HEK293 (cell line): ENCODE data around the gene SHISAL1.

ENCODE experiments used
- CTCF ChIA-PET: fragments of 350-600 bp; formaldehyde crosslinking; extraction: SDS; loops from one replicate; lab custom pipeline; 2021; ENCODE audit warnings: antibody characterized with exemption; lab: Yijun Ruan, JAX
- POLR2A ChIA-PET: fragments of 300-600 bp; formaldehyde crosslinking; extraction: SDS; loops from one replicate; lab custom pipeline; 2020; ENCODE audit warnings: antibody characterized with exemption, inconsistent platforms; lab: Yijun Ruan, JAX
- H3K27ac ChIP-seq: fragments of 200-500 bp; sonication (Bioruptor generic); 2 replicates; pipeline ENCODE4 v1.5.1; 2014; ENCODE audit warnings: low read depth, low read length, control low read depth, inconsistent platforms; ENCODE audit errors: extremely low read depth
- H3K36me3 ChIP-seq, 2 experiments: fragments of 200-500 bp in 1 of 2; sonication (Bioruptor generic) in 1 of 2; 1 replicate in 1 of 2; 2 replicates in 1 of 2; pipeline ENCODE4 v1.5.1; 2014 to 2017; ENCODE audit warnings: inconsistent platforms in 2 of 2, low read length in 2 of 2; ENCODE audit not compliant: control insufficient read depth in 2 of 2, insufficient read depth in 1 of 2
- H3K4me1 ChIP-seq: fragments of 200-500 bp; sonication (Bioruptor generic); 2 replicates; pipeline ENCODE4 v1.5.1; 2014; ENCODE audit warnings: mild to moderate bottlenecking, low read length, inconsistent platforms; ENCODE audit not compliant: control insufficient read depth, insufficient read depth
- H3K4me3 ChIP-seq: 2 replicates; pipeline ENCODE4 v1.5.1; 2011; ENCODE audit warnings: low read depth, mild to moderate bottlenecking, control low read depth, low read length, moderate library complexity
- H3K9me3 ChIP-seq: fragments of 200-500 bp; sonication (Bioruptor generic); 2 replicates; pipeline ENCODE4 v1.5.1; 2014; ENCODE audit warnings: low read depth, low read length, inconsistent platforms; ENCODE audit not compliant: control insufficient read depth, insufficient read depth
- FEZF1 ChIP-seq: fragments of 450-650 bp; formaldehyde crosslinking; IDR thresholded peaks from 2 replicates; pipeline ENCODE4 v1.5.1; 2016; ENCODE audit warnings: missing biosample characterization, missing genetic modification characterization
- IKZF3 ChIP-seq: fragments of 450-650 bp; IDR thresholded peaks from 2 replicates; pipeline ENCODE4 v1.5.0; 2018; ENCODE audit warnings: missing biosample characterization, mild to moderate bottlenecking, missing genetic modification characterization, moderate library complexity
- MEIS1 ChIP-seq: sonication (generic); formaldehyde crosslinking; IDR thresholded peaks from 2 replicates; pipeline ENCODE4 v1.8.1; 2022; ENCODE audit warnings: missing genetic modification reagents, mild to moderate bottlenecking, borderline replicate concordance
- MZF1 ChIP-seq: fragments of 450-650 bp; formaldehyde crosslinking; IDR thresholded peaks from 2 replicates; pipeline ENCODE4 v1.5.1; 2017; ENCODE audit warnings: missing biosample characterization, missing genetic modification characterization, borderline replicate concordance
- WT1 ChIP-seq: fragments of 450-650 bp; formaldehyde crosslinking; IDR thresholded peaks from 2 replicates; pipeline ENCODE4 v1.5.1; 2016; ENCODE audit warnings: missing biosample characterization, missing genetic modification characterization
- ZBTB1 ChIP-seq: fragments of 450-650 bp; formaldehyde crosslinking; IDR thresholded peaks from 2 replicates; pipeline ENCODE4 v1.5.1; 2016; ENCODE audit warnings: missing biosample characterization, missing genetic modification characterization
- ZBTB48 ChIP-seq: fragments of 450-650 bp; formaldehyde crosslinking; IDR thresholded peaks from 2 replicates; pipeline ENCODE4 v1.5.1; 2016; ENCODE audit warnings: missing biosample characterization, missing genetic modification characterization
- ZFHX2 ChIP-seq: fragments of 450-650 bp; formaldehyde crosslinking; conservative IDR thresholded peaks from 2 replicates; pipeline ENCODE4 v1.5.1; 2016; ENCODE audit warnings: missing biosample characterization, missing genetic modification characterization
- ZFP3 ChIP-seq: fragments of 450-650 bp; formaldehyde crosslinking; IDR thresholded peaks from 2 replicates; pipeline ENCODE4 v1.5.1; 2016; ENCODE audit warnings: low read depth, missing biosample characterization, missing genetic modification characterization
- ZFP37 ChIP-seq: fragments of 450-650 bp; formaldehyde crosslinking; IDR thresholded peaks from 2 replicates; pipeline ENCODE4 v1.5.1; 2016; ENCODE audit warnings: missing biosample characterization, missing genetic modification characterization
- ZNF174 ChIP-seq: fragments of 450-650 bp; formaldehyde crosslinking; IDR thresholded peaks from 2 replicates; pipeline ENCODE4 v1.5.0; 2017; ENCODE audit warnings: missing biosample characterization, mild to moderate bottlenecking, missing genetic modification characterization
- ZNF19 ChIP-seq: fragments of 450-650 bp; formaldehyde crosslinking; IDR thresholded peaks from 2 replicates; pipeline ENCODE4; 2016; ENCODE audit warnings: missing biosample characterization, missing genetic modification characterization, low read depth
- ZNF221 ChIP-seq: fragments of 450-650 bp; formaldehyde crosslinking; IDR thresholded peaks from 2 replicates; pipeline ENCODE4 v1.5.1; 2017; ENCODE audit warnings: missing biosample characterization, missing genetic modification characterization, borderline replicate concordance
- ZNF223 ChIP-seq: fragments of 450-650 bp; formaldehyde crosslinking; IDR thresholded peaks from 2 replicates; pipeline ENCODE4 v1.5.1; 2016; ENCODE audit warnings: missing biosample characterization, missing genetic modification characterization
- ZNF23 ChIP-seq: fragments of 450-650 bp; formaldehyde crosslinking; IDR thresholded peaks from 2 replicates; pipeline ENCODE4 v1.5.1; 2016; ENCODE audit warnings: missing biosample characterization, missing genetic modification characterization, borderline replicate concordance
- ZNF341 ChIP-seq: fragments of 450-650 bp; formaldehyde crosslinking; IDR thresholded peaks from 2 replicates; pipeline ENCODE4; 2016; ENCODE audit warnings: low read depth, missing biosample characterization, missing genetic modification characterization
- ZNF544 ChIP-seq: fragments of 450-650 bp; formaldehyde crosslinking; IDR thresholded peaks from 2 replicates; pipeline ENCODE4 v1.5.0; 2017; ENCODE audit warnings: missing biosample characterization, missing genetic modification characterization
- ZNF560 ChIP-seq: fragments of 450-650 bp; formaldehyde crosslinking; IDR thresholded peaks from 2 replicates; pipeline ENCODE4 v1.5.1; 2017; ENCODE audit warnings: missing biosample characterization, missing genetic modification characterization, borderline replicate concordance
- ZNF561 ChIP-seq: fragments of 450-650 bp; IDR thresholded peaks from 2 replicates; pipeline ENCODE4 v1.5.1; 2018; ENCODE audit warnings: missing biosample characterization, missing genetic modification characterization, borderline replicate concordance
- ZNF610 ChIP-seq: fragments of 450-650 bp; formaldehyde crosslinking; IDR thresholded peaks from 2 replicates; pipeline ENCODE4 v1.5.1; 2016; ENCODE audit warnings: missing biosample characterization, missing genetic modification characterization, borderline replicate concordance
- ZNF670 ChIP-seq: fragments of 450-650 bp; formaldehyde crosslinking; IDR thresholded peaks from 2 replicates; pipeline ENCODE4 v1.5.1; 2016; ENCODE audit warnings: missing biosample characterization, missing genetic modification characterization, low read depth
- ZNF76 ChIP-seq: fragments of 450-650 bp; formaldehyde crosslinking; IDR thresholded peaks from 2 replicates; pipeline ENCODE4; 2016; ENCODE audit warnings: low read depth, missing biosample characterization, missing genetic modification characterization, borderline replicate concordance
- ZNF791 ChIP-seq: fragments of 450-650 bp; formaldehyde crosslinking; IDR thresholded peaks from 2 replicates; pipeline ENCODE4 v1.5.1; 2016; ENCODE audit warnings: missing biosample characterization, missing genetic modification characterization
- TF ChIP-seq, protein P1 (sequence below): fragments of 450-650 bp; formaldehyde crosslinking; IDR thresholded peaks from 2 replicates; pipeline ENCODE4 v1.5.1; 2016; ENCODE audit warnings: missing biosample characterization, missing genetic modification characterization
- TF ChIP-seq, protein P2 (sequence below): IDR thresholded peaks from 2 replicates; pipeline ENCODE4 v1.6.1; 2011; ENCODE audit warnings: mild to moderate bottlenecking, low read depth, low read length, borderline replicate concordance
- TF ChIP-seq, protein P3 (sequence below): fragments of 450-650 bp; formaldehyde crosslinking; IDR thresholded peaks from 2 replicates; pipeline ENCODE4 v1.5.1; 2017; ENCODE audit warnings: missing biosample characterization, missing genetic modification characterization

The SHISAL1 gene

DNA sequence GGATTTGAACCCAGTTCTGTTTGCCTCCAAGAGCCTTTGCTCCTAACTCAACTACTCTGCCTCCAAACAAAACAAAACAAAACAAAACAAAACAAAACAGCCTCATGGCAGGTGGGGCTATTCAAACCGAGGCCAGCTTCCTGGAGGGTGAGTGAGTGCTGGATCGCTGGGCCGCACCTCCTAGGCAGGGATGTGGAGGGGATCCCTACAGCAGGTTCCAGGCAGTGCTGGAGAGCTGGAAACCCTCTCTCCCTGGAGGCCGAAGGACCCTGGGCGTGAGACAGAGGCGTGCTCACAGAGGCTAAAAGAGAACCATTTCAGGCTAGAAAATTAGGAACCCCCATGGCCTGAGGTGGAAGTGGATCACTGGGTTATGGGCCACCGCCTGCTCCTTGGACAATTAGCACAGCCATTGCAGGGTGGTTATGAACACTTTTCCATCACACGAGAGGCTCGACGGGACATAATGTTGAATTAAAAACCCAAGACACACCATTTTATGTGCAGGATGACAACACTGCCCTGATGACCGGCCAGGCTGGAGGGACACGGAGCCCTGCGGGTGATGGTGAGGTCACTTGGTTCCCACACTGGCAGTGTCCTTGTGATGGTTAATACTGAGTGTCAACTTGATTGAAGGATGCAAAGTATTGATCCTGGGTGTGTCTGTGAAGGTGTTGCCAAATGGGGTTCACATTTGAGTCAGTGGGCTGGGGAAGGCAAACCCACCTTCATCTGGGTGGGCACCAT is 35.2 kb downstream of the SHISAL1 start (continued):
- TF ChIP-seq ZNF560 (no peak), ZFHX2 (tag by site-specific recombination) (no peak)
- TF ChIP-seq, protein P1, sequence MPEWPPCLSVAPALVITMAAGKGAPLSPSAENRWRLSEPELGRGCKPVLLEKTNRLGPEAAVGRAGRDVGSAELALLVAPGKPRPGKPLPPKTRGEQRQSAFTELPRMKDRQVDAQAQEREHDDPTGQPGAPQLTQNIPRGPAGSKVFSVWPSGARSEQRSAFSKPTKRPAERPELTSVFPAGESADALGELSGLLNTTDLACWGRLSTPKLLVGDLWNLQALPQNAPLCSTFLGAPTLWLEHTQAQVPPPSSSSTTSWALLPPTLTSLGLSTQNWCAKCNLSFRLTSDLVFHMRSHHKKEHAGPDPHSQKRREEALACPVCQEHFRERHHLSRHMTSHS (tag by site-specific recombination): no peak
- TF ChIP-seq, protein P2, sequence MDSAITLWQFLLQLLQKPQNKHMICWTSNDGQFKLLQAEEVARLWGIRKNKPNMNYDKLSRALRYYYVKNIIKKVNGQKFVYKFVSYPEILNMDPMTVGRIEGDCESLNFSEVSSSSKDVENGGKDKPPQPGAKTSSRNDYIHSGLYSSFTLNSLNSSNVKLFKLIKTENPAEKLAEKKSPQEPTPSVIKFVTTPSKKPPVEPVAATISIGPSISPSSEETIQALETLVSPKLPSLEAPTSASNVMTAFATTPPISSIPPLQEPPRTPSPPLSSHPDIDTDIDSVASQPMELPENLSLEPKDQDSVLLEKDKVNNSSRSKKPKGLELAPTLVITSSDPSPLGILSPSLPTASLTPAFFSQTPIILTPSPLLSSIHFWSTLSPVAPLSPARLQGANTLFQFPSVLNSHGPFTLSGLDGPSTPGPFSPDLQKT: no peak

DNA sequence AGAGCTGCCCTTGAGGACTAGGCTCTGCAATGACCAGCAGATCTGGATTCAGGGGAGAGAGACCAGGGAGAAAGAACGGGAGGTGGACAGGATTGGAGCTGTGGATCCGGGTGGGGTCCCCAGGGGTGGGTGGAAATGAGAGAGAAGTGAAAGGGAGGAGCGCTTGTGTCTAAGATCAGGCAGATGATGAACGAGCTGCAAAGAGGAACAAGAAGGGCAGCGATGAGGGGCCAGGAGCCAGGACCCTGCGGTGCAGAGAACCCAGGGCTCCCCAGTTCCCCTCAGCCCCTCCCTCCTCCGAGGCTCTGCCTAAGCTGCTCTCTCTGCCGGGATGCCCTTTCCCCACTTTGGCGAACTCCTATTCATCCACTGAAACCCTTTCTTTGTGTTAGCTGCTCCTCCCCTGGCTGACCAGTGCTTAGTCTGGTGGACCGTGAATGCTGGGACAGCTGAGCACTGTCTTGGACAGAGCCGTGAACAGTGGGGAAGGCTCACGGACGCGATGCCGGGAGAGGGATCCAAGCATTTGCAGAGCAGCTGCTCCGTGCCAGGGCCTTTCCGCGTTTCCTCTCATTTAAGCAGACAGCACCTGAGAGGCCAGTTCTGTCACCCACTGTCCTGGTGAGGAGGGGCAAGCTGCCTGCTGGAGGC is 35.9 kb downstream of the SHISAL1 start:
- no peak for TF ChIP-seq ZBTB48 (tag by site-specific recombination)
- TF ChIP-seq ZFP3 (tag by site-specific recombination): peak; percentile 72
- TF ChIP-seq ZNF221: no peak
- no peak for TF ChIP-seq ZNF76 (tag by site-specific recombination)
- no peak for TF ChIP-seq ZNF174 (tag by site-specific recombination)
- ChIA-PET CTCF (interaction anchor here (1.7 kb wide), 1 partner anchor 350 kb away, joined by 3 read pairs; no protein-coding TSS in a partner anchor), POLR2A (interaction anchor here (0.6 kb wide), 1 partner anchor 482 kb away, joined by 3 read pairs; no protein-coding TSS in a partner anchor)
- no peak overlapping the region for H3K4me3 ChIP-seq
- H3K4me1 ChIP-seq: no peaks in the 10 kb centered on the region
- H3K27ac ChIP-seq: no peak overlapping the region
- H3K9me3 ChIP-seq: no peaks in the 10 kb centered on the region
- H3K36me3 ChIP-seq: no peaks in the 10 kb centered on the region

DNA sequence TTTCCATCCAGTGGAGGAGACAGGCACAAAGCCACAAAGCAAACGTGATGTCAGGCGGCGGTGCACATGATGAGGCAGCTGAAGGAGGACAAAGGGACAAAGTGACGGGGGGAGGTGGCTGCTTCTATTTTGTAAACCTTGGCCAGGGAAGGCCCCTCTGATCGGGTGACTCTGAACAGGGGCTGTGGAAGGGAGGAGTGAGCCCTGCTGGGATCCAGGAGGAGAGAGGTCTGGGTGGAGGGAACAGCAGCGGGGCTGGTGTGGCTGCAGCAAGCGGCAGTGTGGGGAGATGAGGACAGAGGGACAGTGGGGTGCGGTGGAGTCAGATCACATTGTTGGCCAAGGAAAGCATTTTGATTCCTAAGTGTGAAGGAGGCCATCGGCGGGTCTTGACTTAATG is 36.7 kb downstream of the SHISAL1 start:
- Histone ChIP-seq H3K27ac (no peak overlapping the region), H3K9me3 (no peaks in the 10 kb centered on the region), H3K4me3 (no peak overlapping the region), H3K4me1 (no peaks in the 10 kb centered on the region), H3K36me3 (no peaks in the 10 kb centered on the region)
- ChIA-PET POLR2A (no interaction called here), CTCF (no interaction called here)
- TF ChIP-seq ZBTB1 (tag by site-specific recombination) (no peak), ZNF561 (no peak), WT1 (tag by site-specific recombination) (no peak), ZNF23 (tag by site-specific recombination) (no peak)

DNA sequence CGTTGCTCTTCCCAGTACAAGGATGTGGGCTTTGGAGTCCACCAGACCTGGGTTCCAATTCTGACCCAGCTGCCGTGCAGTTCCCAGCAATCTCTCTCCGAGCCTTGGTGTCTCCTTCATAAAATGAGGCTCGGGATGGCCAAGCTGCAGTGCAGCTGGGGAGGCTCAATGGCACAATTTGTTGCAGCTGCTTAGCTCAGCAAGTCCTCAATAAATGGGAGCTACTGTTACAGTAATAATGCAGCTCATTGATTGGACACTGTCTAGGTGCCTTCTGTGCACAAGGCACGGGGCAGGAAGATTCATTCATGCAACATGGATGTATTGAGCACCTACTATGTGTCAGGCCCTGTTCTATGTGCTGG is 37.1 kb downstream of the SHISAL1 start:
- ChIA-PET POLR2A (no interaction called here), CTCF (interaction anchor here (0.5 kb wide), 1 partner anchor 897 kb away, joined by 3 read pairs; no protein-coding TSS in a partner anchor)
- no peak overlapping the region for H3K4me3 ChIP-seq
- H3K9me3 ChIP-seq: no peaks in the 10 kb centered on the region
- TF ChIP-seq ZNF791 (tag by site-specific recombination) (no peak), FEZF1 (tag by site-specific recombination) (no peak), ZFP37 (tag by site-specific recombination) (no peak), MZF1 (no peak), ZNF670 (tag by site-specific recombination) (no peak), ZNF174 (tag by site-specific recombination) (no peak), IKZF3 (no peak), ZNF221 (no peak), ZFHX2 (tag by site-specific recombination) (no peak), ZNF341 (tag by site-specific recombination) (no peak), ZNF544 (tag by site-specific recombination) (no peak), ZNF19 (tag by site-specific recombination) (no peak), ZNF223 (tag by site-specific recombination) (no peak), ZNF610 (no peak), MEIS1 (no peak)
- TF ChIP-seq, protein P3, sequence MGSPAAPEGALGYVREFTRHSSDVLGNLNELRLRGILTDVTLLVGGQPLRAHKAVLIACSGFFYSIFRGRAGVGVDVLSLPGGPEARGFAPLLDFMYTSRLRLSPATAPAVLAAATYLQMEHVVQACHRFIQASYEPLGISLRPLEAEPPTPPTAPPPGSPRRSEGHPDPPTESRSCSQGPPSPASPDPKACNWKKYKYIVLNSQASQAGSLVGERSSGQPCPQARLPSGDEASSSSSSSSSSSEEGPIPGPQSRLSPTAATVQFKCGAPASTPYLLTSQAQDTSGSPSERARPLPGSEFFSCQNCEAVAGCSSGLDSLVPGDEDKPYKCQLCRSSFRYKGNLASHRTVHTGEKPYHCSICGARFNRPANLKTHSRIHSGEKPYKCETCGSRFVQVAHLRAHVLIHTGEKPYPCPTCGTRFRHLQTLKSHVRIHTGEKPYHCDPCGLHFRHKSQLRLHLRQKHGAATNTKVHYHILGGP (tag by site-specific recombination): no peak
- H3K27ac ChIP-seq: no peak overlapping the region
- H3K36me3 ChIP-seq: no peaks in the 10 kb centered on the region
- H3K4me1 ChIP-seq: no peaks in the 10 kb centered on the region
